Endothelial cell of umbilical vein (primary cell): Measurements from ENCODE around the gene STK10.

Source experiments
- CTCF ChIP-seq, 2 donors: IDR thresholded peaks; 1 replicate in 1 of 2; 2 replicates in 1 of 2; pipeline ENCODE4 v1.5.1; 2011; ENCODE audit warnings: low read length in 2 of 2, mild to moderate bottlenecking in 2 of 2, moderate library complexity in 2 of 2, control low read depth in 1 of 2, inconsistent platforms in 1 of 2, low read depth in 1 of 2; ENCODE audit not compliant: insufficient read depth in 1 of 2; ENCODE audit errors: extremely low read depth in 1 of 2
- JUN ChIP-seq: IDR thresholded peaks from 2 replicates; pipeline ENCODE4 v1.6.1; 2011; ENCODE audit warnings: borderline replicate concordance, low read depth; ENCODE audit not compliant: insufficient read length, insufficient read depth
- POLR2A ChIP-seq: IDR thresholded peaks from 2 replicates; pipeline ENCODE4 v1.6.1; 2012; ENCODE audit warnings: low read depth, mild to moderate bottlenecking, control low read depth, low read length
- POLR2AphosphoS5 ChIP-seq: IDR thresholded peaks from 2 replicates; pipeline ENCODE4 v1.6.1; 2012; ENCODE audit warnings: low read depth, mild to moderate bottlenecking, control low read depth, low read length, moderate library complexity; ENCODE audit not compliant: insufficient read depth

- TF ChIP-seq CTCF (IDR thresholded peaks at IDR 0.05; ENCODE audit: extremely low read depth in 1 of 2, insufficient read depth in 1 of 2, low read depth in 1 of 2, low read length in 2 of 2) (no peak), POLR2AphosphoS5 (peak; percentile 87), POLR2A (no peak), JUN (peak; percentile 23)
Observed at GRCh38 chr5:172048539-172049101, 139.4 kb downstream of the STK10 start.
